Measurements from ENCODE around the gene LARP7. TPM values are rescaled to one million over a fixed set of nuclear protein-coding genes. Genes with fewer than 3 reads are reported as not detected.
"Not testable (repeated sequence)": the region's sequence is repeated elsewhere in the genome, so short reads cannot be mapped to it uniquely, and the experiment has no call there.

The LARP7 gene
- total RNA-seq, 1 donor from 2014 or later = 35.2 TPM

DNA sequence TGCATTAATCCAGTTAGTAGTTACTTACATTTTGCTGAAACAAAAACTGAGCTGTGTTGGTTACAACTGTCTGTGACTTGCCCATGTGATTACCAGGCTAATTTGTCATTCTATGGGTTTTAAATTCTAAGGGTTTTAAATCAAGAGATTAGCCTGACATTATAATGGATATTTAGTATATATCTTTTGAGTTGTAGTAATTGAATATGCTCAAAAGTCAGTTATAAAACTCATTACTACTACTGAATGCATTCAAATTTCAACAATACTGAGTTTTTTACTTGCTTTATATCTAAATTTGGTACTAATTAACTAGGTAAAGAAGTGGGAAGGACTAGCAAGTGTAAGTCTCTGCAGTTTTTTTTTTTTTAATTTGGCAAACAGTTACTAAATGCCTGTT, 14.7 kb downstream of the LARP7 start:
- intact Hi-C loops (cut with DNase I) = no loop called here
- ATAC-seq (no peak), DNase-seq (no peak)
- TF ChIP-seq, protein P1, sequence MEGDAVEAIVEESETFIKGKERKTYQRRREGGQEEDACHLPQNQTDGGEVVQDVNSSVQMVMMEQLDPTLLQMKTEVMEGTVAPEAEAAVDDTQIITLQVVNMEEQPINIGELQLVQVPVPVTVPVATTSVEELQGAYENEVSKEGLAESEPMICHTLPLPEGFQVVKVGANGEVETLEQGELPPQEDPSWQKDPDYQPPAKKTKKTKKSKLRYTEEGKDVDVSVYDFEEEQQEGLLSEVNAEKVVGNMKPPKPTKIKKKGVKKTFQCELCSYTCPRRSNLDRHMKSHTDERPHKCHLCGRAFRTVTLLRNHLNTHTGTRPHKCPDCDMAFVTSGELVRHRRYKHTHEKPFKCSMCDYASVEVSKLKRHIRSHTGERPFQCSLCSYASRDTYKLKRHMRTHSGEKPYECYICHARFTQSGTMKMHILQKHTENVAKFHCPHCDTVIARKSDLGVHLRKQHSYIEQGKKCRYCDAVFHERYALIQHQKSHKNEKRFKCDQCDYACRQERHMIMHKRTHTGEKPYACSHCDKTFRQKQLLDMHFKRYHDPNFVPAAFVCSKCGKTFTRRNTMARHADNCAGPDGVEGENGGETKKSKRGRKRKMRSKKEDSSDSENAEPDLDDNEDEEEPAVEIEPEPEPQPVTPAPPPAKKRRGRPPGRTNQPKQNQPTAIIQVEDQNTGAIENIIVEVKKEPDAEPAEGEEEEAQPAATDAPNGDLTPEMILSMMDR (IDR thresholded peaks at IDR 0.05) = no peak
- H3K4me3 ChIP-seq = no peak overlapping the region
- H3K36me3 ChIP-seq = peaks cover 99% of the 10 kb centered on the region
- no peaks in the 10 kb centered on the region for H3K9me3 ChIP-seq
- H3K4me1 ChIP-seq = no peaks in the 10 kb centered on the region
- no peaks in the 10 kb centered on the region for H3K27me3 ChIP-seq
- no peak overlapping the region for H3K27ac ChIP-seq

DNA sequence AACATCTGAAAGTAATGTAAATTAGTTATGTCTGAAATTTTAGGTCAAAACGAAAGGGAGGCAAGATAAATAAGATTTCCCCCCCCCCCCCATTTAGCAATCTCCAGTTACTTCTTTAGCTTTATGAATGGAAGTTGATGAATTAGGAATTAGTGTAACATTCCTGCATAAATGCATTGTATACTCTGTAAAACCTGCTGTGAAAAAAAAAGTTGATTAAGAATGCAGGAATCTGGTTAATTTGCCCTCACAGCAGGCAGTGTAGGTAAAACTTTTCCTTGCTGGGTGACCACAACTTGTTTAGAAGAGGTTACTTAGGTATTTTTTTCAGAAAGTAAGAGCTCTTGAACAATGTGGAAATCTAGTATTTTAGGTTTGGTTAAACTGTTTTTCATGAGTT, 15.3 kb downstream of the LARP7 start:
- TF ChIP-seq, protein P1 (IDR thresholded peaks at IDR 0.05) = no peak
- no peak overlapping the region for H3K4me3 ChIP-seq
- H3K36me3 ChIP-seq = peaks cover 99% of the 10 kb centered on the region
- no peaks in the 10 kb centered on the region for H3K9me3 ChIP-seq
- H3K27ac ChIP-seq = no peak overlapping the region
- no peaks in the 10 kb centered on the region for H3K4me1 ChIP-seq
- DNase-seq = no peak
- ATAC-seq = no peak
- no peaks in the 10 kb centered on the region for H3K27me3 ChIP-seq
- intact Hi-C loops (cut with DNase I) = no loop called here

DNA sequence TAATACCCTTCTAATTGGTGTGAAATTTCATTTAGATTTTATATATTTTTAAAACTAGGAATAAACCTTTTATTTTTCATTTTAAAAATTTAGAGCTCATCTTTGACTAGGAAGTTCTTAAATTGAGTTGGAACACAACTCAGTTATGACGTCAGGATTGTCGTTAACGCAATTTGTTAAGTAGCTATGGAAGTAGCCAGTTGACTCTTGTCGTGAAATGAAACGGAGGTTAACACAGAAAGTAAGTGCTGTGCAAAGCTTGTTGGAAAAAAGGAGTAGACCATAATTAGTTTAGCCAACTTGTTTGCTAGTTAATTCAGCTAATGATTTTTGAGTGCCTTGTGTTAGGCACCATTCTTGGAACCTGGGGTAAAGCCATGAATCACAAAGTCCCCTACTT, 18.3 kb downstream of the LARP7 start:
- H3K4me1 ChIP-seq = no peaks in the 10 kb centered on the region

DNA sequence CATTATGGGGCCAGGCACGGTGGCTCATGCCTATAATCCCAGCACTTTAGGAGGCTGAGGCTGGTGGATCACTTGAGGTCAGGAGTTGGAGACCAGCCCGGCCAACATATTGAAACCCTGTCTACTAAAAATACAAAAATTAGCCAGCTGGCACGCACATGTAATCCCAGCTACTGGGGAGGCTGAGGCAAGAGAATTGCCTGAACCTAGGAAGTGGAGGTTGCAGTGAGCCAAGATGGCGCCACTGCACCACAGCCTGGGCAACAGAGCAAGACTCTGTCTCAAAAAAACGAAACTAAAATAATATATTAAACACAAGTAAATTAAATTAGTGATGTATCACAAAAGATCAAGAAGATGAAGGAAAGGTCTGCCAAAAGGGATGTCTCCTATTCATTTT, 19.2 kb downstream of the LARP7 start:
- intact Hi-C loops (cut with DNase I); H3K4me3 ChIP-seq; H3K4me1 ChIP-seq; H3K27me3 ChIP-seq; DNase-seq; H3K9me3 ChIP-seq; ATAC-seq; H3K27ac ChIP-seq: not testable (repeated sequence)
- peaks cover 81% of the 10 kb centered on the region for H3K36me3 ChIP-seq

More for the DNA sequence above, 18.3 kb downstream of the LARP7 start:
- Histone ChIP-seq H3K27me3 (no peaks in the 10 kb centered on the region), H3K36me3 (peaks cover 89% of the 10 kb centered on the region), H3K27ac (no peak overlapping the region), H3K9me3 (no peaks in the 10 kb centered on the region), H3K4me3 (no peak overlapping the region)
- ATAC-seq (no peak), DNase-seq (no peak)
- intact Hi-C loops (cut with DNase I) = no loop called here
- TF ChIP-seq, protein P1 (IDR thresholded peaks at IDR 0.05) = no peak

DNA sequence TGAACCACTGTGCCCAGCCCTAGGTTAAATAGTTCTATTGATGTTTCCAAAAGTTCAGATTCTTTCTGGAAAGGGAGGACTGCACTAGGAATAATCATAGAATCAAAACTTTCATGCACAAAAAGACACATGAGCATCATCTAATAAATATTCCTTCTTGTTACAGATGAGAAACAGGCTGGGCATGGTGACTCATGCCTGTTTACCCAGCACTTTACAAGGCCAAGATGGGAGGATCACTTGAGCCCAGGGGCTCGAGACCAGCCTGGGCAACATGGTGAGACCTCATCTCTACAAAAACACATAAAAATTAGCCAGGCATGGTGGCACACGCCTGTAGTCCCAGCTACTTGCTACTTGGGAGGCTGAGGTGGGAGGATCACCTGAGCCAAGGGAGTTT, 27.7 kb downstream of the LARP7 start:
- Histone ChIP-seq H3K4me1 (no peaks in the 10 kb centered on the region), H3K36me3 (no peaks in the 10 kb centered on the region), H3K4me3 (no peak overlapping the region), H3K9me3 (no peaks in the 10 kb centered on the region), H3K27ac (no peak overlapping the region), H3K27me3 (no peaks in the 10 kb centered on the region)
- no peak for ATAC-seq
- TF ChIP-seq, protein P1 (IDR thresholded peaks at IDR 0.05) = no peak
- intact Hi-C loops (cut with DNase I) = no loop called here
- no peak for DNase-seq

DNA sequence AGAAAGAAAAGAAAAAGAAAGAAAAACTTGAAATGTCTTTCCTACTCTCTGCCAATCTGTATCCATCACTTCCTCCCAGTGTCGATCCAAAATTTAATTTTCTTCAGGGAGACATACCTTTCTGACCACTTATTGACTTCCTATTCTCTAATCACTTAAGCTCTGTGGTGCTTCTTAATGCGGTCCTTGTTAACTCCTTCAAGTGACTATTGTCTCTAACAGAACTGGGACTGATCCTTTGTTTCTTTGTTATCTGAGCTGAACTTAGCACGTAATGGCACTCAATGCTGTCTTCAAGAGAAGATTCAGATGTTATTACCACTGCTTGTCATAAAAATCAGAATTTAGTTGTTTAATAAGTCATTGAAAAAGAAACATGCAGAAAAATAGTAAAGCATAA, 31.2 kb downstream of the LARP7 start:
- Histone ChIP-seq H3K9me3 (no peaks in the 10 kb centered on the region), H3K36me3 (no peaks in the 10 kb centered on the region), H3K27me3 (no peaks in the 10 kb centered on the region), H3K27ac (no peak overlapping the region), H3K4me1 (no peaks in the 10 kb centered on the region), H3K4me3 (no peak overlapping the region)
- intact Hi-C loops (cut with DNase I) = no loop called here
- TF ChIP-seq, protein P1 (IDR thresholded peaks at IDR 0.05) = no peak
- no peak for DNase-seq
- no peak for ATAC-seq
